Activated T-cell treated with anti-CD3 and anti-CD28 coated beads for 1 hour (primary cell): Measurements from ENCODE around the gene STYXL1.

Experiments used
- DNase-seq: peaks from one replicate; pipeline ENCODE4 v3.0.0-alpha.2; 2020; ENCODE audit warnings: low read depth

The STYXL1 gene

DNA sequence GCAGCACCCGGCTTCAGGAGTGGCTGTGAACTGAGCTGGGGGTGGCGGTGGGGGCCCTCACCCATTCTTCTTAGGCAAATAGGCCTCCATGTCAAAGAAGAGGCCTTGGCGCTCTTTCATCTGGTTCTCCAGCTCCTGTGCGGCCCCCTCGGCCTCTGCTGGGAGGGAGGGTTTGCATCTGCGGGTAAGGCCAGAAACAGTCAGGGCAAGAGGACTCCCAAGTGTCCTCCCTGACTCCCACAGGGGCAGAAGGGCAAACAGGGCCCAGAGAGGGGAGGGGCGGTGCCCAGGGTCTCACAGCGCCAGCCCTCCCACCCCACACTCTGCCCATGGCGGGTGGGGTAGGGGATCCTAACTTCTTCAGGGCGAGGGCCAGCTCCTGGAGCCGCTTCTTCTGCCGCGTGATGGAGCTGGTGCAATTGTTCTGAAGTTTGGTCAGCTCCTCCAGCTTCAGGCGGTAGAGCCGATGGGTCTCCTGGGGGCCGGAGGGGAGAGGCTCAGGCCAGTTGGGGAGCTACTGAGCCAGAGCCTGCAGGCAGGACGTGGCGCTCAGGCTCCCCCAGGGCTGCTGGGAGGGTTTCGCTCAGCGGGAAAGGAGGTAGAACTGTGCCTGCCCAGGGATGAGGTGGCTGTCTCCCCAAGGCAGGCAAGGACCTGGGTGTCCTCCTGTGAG, 55.6 kb downstream of the STYXL1 start:
- no peak for DNase-seq

DNA sequence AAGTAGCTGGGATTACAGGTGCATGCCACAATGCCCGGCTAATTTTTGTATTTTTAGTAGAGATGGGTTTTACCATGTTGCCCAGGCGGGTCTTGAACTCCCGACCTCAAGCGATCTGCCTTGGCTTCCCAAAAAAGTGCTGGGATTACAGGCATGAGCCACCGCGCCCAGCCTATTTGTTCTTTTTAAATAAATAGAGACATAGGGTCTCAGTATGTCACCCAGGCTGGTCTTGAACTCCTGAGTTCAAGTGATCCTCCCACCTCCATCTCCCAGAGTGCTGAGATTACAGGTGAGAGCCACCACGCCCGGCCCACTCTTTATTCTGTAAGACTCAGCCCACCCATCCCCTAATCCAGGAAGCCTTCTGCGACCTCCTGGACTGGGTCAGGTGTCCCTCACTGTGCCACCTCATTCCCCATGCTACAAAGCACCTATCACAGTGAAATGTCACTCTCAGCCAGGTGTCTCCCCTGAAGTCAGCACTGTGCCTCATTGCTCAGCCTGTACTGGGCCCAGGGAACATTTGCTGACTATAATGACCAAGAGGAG, 56.2 kb downstream of the STYXL1 start:
- no peak for DNase-seq

DNA sequence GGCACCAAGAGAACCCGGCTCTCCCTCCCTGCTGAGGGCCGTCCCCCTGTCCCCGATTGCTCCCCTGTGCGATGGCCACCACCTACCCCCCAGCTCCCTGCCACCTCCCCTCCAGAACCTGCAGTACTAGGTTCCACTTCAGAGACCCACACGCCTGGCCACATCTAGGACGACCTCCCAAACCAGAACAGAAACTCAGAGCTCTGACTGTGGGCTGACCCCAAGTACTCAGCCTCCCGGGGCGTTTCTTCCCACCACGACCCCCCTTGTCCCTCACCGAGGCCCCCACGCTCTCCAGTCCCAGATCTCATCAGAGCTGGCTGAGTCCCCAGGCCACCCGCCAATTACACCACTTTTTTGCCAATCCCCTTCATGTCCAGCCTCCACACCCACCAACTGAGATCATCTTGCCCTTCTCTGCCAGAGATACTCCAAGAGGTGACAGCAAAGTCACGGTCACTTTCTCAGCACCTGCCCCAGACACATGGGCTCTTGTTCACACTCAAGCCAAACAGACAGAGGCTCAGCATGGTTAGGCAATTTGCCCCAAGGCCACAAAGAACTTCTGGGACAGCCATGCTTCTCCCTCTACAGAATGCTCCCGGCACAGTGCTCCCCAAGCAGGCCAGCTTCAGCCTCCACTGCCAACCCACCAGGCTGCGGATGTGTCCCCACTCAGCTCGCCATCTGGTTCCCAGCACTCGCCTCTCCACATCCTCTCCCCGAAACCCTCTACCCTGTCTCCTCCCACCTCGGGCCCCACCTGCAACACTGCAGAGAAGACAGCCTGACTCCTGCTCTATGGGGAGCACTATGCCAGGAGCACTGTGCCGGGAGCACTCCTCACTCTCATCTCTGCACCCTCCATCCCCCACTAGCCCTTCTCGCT, 58.1 kb downstream of the STYXL1 start:
- no peak for DNase-seq

DNA sequence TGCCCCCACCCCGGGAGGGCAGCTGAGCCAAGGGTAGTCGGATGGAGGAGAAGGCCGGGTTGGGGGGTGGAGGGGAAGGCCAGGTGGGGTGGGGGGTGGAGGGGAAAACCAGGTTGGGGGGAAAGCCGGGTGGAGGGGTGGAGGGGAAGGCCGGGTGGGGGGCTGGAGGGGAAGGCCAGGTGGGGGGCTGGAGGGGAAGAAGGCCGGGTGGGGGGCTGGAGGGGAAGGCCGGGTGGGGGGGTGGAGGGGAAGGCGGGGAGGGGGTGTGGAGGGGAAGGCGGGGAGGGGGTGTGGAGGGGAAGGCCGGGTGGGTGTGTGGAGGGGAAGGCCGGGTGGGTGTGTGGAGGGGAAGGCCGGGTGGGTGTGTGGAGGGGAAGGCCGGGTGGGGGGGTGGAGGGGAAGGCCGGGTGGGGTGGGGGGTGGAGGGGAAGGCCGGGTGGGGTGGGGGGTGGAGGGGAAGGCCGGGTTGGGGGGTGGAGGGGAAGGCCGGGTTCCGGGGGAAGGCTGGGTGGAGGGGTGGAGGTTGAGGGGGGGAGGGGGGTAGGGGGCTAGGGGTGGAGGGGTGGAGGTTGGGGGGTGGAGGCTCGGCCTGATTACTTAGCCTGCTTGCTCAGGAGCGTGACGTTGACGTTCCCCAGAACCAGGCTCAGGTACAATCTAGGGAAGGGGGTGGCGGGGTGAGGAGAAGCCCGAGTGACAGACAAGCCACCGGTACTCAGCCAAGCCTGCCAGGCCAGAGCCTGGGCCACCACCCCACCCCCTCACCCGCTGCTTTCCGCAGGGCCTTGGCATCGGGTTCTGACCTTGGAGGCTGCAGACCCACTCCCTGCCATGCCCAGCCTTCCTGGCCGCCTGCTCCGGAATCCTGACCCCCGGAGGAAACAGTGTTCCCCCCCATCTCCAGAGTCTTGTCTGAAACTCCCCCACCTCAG, 59.0 kb downstream of the STYXL1 start:
- DNase-seq = no peak

DNA sequence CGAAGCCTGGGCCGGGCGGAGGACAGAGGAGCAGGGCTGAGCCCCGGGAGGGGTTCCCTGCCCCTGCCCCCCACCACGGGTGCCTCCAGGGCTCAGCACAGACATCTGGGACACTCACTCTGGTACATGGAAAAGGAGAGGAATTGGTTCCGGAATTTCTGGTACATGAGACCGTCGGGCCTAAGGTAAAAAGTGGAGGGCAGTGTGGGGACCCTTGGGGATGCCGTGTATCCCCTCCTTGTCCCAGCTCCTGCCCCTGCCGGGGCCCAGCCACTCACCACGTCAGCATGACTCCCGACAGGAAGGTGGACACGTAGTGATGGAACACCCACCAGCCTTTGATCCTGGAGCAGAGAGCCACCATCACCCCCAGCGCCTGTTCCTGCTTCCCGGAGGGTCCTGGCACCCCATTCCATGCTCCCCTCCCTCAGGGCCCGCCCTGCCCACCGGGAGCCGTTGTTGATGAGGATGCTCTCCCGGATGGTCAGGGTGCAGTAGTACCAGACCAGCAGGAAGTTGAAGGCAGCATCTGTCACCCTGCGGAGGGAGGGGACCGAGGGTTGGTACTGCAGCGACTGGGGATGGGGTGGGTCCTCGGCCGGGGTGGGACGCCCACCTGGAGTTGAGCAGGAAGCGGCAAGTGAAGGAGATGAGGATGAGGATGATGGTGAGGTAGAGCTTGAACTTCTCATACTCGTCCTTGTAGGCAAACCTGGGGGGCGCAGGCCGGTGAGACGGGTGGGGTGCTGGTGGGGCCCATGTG, 59.8 kb downstream of the STYXL1 start:
- DNase-seq = no peak

DNA sequence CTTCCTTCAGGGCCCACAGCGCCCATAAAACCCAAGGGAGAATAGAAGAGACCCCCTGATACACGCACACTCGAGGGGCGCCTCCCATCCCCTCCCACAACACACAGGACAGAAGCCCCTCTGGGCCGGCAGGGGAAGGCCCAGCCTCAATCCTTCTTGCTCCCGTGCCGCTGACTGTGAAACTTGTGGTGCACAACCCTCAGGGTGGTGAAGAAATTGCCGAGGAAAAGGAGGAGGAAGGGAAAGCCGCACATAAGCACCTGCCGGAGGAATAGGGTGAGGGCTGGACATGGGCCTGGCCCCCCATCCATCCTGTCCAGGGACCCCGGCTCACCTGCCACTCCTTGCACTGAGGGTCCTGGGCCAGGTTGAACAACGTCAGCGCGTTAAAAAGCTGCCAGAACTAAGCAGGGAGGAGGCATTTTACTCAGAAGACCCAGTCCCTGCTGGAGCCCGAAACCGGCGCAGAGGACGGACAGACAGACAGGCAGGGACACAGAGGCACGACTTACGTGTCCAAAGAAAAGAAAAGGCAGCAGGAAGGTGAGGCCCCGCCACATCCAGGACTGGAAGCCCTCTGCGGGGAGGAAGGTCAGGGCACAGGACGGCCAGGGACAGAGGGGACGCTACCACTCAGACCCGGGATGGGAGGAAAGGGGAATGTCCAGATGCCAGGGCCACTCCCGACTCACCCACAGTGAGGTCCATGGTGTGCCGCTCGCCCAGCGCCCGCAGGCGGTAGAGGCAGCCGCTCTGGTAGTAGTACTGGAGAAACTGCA, 60.6 kb downstream of the STYXL1 start:
- no peak for DNase-seq

DNA sequence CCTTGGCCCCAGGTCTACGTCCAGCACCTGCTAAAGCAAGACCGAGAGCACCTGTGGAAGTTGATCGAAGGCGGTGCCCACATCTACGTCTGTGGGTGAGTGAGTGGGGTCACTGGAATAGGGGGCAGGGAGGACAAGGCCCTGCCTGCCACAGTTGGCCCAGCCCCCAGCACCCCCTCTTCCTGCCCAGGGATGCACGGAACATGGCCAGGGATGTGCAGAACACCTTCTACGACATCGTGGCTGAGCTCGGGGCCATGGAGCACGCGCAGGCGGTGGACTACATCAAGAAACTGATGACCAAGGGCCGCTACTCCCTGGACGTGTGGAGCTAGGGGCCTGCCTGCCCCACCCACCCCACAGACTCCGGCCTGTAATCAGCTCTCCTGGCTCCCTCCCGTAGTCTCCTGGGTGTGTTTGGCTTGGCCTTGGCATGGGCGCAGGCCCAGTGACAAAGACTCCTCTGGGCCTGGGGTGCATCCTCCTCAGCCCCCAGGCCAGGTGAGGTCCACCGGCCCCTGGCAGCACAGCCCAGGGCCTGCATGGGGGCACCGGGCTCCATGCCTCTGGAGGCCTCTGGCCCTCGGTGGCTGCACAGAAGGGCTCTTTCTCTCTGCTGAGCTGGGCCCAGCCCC, 61.5 kb downstream of the STYXL1 start:
- DNase-seq = no peak

DNA sequence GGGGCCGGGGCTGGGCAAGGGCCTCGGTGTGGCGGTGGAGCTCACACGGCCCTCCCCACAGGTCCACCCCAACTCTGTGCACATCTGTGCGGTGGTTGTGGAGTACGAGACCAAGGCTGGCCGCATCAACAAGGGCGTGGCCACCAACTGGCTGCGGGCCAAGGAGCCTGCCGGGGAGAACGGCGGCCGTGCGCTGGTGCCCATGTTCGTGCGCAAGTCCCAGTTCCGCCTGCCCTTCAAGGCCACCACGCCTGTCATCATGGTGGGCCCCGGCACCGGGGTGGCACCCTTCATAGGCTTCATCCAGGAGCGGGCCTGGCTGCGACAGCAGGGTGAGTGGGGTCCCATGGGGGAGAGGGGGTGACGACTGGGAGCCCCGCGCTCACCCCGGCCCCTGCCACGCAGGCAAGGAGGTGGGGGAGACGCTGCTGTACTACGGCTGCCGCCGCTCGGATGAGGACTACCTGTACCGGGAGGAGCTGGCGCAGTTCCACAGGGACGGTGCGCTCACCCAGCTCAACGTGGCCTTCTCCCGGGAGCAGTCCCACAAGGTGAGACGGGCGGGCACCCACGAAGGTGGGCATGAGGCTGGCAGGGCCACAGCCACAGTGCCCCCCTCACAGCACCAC, 62.2 kb downstream of the STYXL1 start:
- DNase-seq = no peak

DNA sequence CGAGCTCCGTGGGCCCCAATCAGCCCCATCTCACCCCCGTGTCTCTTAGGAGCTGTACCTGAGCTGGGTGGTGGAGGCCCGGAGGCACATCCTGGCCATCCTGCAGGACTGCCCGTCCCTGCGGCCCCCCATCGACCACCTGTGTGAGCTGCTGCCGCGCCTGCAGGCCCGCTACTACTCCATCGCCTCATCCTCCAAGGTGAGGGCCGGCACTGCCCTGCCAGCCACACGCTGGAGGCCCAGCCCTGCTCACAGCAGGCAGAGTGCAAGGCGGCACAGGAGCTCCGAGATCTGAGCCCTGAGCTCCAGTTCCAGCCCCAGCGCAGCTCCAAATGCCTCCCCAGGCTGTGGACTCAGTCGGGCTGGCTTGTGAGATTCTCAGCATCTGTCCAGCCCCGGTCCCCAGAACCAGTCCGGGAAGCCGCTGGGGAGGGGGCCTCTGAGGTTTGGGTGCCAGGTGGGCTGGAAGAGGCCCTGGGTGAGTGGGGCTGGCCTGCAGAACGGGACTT, 62.7 kb downstream of the STYXL1 start:
- no peak for DNase-seq

DNA sequence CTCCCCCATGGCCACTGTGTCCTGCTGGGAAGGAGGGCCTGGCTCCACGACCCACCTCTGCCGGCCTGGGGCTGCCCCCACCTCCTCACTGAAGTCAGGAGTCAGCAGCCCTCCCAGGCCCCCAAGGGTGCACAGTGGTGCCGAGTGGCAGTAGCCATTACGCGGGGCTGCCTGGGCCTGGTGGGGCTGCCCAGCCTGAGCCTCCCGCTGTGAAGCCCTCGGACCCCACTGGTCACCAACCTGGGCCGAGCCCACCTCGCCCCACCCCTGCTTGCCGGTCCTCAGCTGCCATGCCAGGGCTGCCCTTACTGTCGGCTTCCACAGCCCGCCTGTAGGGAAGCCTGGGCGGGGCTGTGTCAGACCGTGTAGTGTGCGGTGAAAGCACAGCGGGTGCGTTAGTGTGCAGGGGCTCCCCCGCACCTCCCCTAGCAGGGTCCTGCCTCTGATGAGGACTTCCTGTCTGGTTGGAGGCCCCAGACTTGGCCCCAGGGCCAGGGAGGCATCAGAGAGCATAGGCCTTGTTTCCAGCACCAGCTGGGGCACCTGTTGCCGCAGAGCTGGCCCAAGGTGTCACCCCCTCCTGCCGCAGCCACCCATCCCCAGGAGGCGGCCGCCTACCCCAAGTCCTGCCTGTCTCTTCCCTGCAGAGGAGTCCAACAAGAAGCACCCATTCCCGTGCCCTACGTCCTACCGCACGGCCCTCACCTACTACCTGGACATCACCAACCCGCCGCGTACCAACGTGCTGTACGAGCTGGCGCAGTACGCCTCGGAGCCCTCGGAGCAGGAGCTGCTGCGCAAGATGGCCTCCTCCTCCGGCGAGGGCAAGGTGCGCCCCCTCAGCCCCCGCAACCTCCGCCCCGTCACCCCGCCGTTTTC, 63.4 kb downstream of the STYXL1 start:
- no peak for DNase-seq

DNA sequence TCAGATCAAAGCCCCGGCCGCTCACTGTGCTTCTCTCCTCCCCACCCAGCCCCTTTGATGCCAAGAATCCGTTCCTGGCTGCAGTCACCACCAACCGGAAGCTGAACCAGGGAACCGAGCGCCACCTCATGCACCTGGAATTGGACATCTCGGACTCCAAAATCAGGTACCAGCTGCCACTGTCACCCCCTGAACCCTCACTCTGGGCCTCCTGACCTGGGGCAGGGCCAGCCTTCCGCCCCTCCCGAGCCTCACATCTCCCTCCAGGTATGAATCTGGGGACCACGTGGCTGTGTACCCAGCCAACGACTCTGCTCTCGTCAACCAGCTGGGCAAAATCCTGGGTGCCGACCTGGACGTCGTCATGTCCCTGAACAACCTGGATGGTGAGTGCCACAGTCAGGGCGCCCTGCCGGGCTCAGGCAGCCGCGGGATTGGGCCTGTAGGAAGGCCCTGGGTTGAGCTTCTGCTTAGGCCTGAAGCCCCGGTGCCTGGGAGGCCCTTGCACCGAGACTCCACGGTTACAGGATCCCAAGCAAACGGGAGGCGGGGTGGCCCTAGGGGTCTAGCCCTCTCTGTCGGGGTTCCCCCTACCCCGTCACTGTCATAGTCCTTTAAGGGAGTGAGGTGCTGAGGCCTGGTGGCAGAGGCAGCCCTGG, 64.2 kb downstream of the STYXL1 start:
- DNase-seq = no peak

DNA sequence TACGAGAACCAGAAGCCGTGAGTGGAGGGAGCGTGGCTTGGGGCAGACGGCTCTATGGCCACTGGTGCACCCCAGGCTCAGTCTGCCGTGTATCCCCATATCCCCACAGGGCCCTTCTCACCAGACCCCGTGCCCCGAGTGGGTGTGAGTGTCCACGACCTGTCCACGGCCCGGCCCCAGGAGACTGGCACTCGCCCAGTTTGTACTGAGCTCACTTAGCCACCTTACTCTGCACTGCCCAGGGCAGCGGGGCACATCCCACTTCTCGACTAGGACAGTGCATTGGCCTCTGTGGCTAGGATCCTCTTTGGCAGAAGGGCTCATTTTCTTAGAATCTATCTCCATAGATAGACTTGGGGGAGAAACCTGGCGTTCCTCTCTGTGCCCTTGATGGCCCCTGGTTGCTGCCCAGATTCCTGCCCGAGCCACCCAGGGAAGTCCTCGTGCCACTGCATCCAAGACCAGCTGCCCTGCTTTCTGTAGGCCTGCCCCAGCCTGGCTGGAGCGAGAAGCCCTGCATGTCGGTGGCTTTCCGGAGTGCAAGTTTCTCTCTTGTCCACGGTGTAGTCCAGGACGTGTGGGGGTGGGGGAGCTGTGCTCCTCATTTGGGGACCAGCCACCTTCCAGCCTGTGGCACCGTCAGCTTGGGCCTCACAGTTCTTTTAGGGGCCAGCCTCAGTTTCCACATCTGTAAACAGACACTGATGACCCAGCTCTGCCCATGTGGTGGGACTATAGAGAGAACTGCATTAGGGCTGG, 65.3 kb downstream of the STYXL1 start:
- DNase-seq = no peak

DNA sequence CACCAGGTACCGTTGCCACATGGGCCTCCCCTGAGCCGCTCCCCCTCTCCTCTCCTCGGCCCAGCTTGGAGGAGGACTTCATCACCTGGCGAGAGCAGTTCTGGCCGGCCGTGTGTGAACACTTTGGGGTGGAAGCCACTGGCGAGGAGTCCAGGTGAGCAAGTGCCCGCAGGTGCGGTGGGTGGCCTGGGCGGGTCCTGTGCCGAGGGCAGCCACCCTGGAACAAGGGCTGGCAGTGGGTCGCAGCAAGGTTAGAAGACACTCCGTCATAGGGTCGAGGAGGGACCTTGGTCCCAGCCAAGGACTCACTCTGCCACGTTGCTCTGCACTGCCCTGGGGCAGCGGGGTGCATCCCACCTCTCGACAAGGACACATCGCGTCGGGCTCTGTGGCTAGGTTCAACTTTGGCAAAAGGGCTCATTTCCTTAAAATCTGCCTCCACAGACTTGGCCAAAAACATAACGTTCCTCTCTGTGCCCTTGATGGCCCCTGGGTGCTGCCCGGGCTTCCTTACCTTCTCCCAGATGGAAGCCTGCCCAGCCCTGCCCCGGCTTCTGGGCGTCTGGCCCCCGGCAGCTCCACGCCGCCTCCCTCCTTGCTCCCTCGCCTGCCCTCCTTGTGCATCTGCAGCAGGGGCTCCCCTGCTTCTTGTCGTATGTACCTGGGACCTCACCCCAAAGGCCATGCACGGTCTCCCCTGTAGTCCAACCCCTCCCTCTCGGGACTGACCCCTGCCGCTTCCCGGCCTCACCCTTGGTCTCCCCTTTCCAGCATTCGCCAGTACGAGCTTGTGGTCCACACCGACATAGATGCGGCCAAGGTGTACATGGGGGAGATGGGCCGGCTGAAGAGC, 66.1 kb downstream of the STYXL1 start:
- DNase-seq = no peak

DNA sequence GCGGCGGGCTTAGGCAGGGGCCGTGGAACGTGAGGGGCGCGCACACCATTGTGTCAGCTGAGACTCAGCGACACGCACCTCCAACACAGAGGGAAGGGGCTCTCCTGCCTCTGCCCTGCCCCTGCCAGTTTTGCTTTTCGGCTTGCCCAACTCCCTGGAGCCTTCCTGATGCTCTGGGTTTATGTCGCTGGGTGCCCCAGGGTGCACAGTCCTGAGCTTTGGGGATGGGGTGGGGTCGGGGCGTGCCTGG, 66.7 kb downstream of the STYXL1 start:
- DNase-seq = no peak

DNA sequence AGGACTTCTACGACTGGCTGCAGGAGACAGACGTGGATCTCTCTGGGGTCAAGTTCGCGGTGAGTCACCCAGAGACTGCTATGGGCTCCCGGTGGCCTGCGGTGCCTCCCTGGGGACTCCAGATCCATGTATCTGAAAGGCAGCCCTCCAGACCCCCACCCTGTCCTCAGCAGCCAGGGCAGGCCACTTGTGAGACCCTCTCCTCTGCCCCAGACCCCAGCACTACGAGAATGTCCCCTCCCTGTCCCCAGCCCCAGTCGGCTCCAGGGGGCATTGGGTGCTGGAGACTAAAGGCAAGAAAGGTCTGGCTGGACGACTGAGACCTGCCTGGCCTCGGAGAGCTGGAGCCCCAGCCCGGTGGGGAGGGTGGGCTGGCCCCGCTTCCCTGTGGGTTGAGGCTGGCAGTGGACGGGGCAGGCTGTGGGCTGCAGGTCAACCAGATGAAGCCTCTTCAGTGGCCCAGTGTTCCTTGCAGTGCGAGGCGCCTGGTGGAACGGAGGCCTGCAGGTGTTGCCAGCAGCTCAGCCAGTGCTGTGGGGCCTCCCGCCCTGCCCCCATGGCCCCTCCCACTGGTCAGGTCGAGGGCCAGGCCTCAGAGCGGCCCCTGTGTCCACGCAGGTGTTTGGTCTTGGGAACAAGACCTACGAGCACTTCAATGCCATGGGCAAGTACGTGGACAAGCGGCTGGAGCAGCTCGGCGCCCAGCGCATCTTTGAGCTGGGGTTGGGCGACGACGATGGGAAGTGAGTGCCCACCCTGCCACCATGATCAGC, 67.2 kb downstream of the STYXL1 start:
- DNase-seq = no peak
